Panc1 (cell line): ENCODE results near the gene CRABP1. TPM values are rescaled to one million over a fixed set of nuclear protein-coding genes. Genes with fewer than 3 reads are reported as not detected.

ENCODE experiments used
- ATAC-seq: fragments of 200-7000 bp; cut with Tn5 transposase; 2 replicates; pipeline ENCODE4 v1.9.1; 2020; ENCODE audit warnings: mild to moderate bottlenecking, moderate library complexity
- BruUV-seq: library from RNA; stranded (reverse); fragments of 400-500 nt; replicated peaks from 2 replicates; lab custom pipeline; 2021; lab: Mats Ljungman, UMichigan
- CTCF ChIA-PET: fragments of 300-600 bp; sonication (Branson Sonifier 250); formaldehyde crosslinking; loops from one replicate; lab custom pipeline; 2022; ENCODE audit warnings: antibody characterized with exemption; lab: Charles Lee
- POLR2A ChIA-PET: fragments of 300-600 bp; sonication (Branson Sonifier 250); formaldehyde crosslinking; loops from one replicate; lab custom pipeline; 2022; ENCODE audit warnings: antibody characterized with exemption; lab: Charles Lee
- DNase-seq: peaks from one replicate; pipeline ENCODE4 v3.0.0-alpha.2; 2010; ENCODE audit warnings: low read depth, low spot score
- H3K27ac ChIP-seq: 2 replicates; pipeline ENCODE4 v1.5.1; 2011; ENCODE audit warnings: mild to moderate bottlenecking, low read length, inconsistent platforms
- H3K27me3 ChIP-seq: fragments of 200-500 bp; sonication (Bioruptor generic); 2 replicates; pipeline ENCODE4 v1.6.0; 2014; ENCODE audit warnings: low read length, inconsistent platforms; ENCODE audit not compliant: control insufficient read depth, insufficient read depth
- H3K36me3 ChIP-seq: fragments of 200-500 bp; sonication (Bioruptor generic); 2 replicates; pipeline ENCODE4 v1.5.1; 2014; ENCODE audit warnings: inconsistent platforms, mild to moderate bottlenecking, low read length, moderate library complexity; ENCODE audit not compliant: control insufficient read depth, insufficient read depth
- H3K4me1 ChIP-seq: 2 replicates; pipeline ENCODE4 v1.5.1; 2011; ENCODE audit warnings: inconsistent platforms, mild to moderate bottlenecking, low read length, moderate library complexity; ENCODE audit not compliant: control insufficient read depth, insufficient read depth
- H3K4me3 ChIP-seq, 2 experiments: 2 replicates each; pipeline ENCODE4 v1.5.1; 2011 to 2012; ENCODE audit warnings: low read depth in 2 of 2, low read length in 2 of 2, mild to moderate bottlenecking in 2 of 2, inconsistent platforms in 1 of 2, moderate library complexity in 1 of 2
- H3K9me3 ChIP-seq: fragments of 200-500 bp; sonication (Bioruptor generic); 2 replicates; pipeline ENCODE4 v1.5.1; 2014; ENCODE audit warnings: low read depth, mild to moderate bottlenecking, inconsistent platforms, low read length, moderate library complexity; ENCODE audit not compliant: control insufficient read depth, insufficient read depth
- POLR2AphosphoS5 ChIP-seq: IDR thresholded peaks from 2 replicates; pipeline ENCODE4 v1.6.1; 2012; ENCODE audit warnings: mild to moderate bottlenecking, low read depth, low read length, moderate library complexity
- SIN3A ChIP-seq: IDR thresholded peaks from 2 replicates; pipeline ENCODE4 v1.6.1; 2012; ENCODE audit warnings: low read depth, mild to moderate bottlenecking, low read length, moderate library complexity, borderline replicate concordance; ENCODE audit not compliant: insufficient read depth
- TCF7L2 ChIP-seq: IDR thresholded peaks from 2 replicates; pipeline ENCODE4 v1.6.1; 2011; ENCODE audit warnings: mild to moderate bottlenecking, low read depth, low read length, inconsistent platforms
- in situ Hi-C: cut with HindIII; loops from 2 replicates; pipeline ENCODE4 v1.10.0; 2016; ENCODE audit warnings: low sequenced_read_pairs, low pct_unique_long_range_greater_than_20kb
- intact Hi-C: fragments of 100-400 bp; cut with micrococcal nuclease; formaldehyde crosslinking; loops from one replicate; pipeline ENCODE4 v1.10.0; 2022; ENCODE audit not compliant: unreplicated experiment
- total RNA-seq: library from RNA; stranded (reverse); gene quantifications from one replicate; pipeline ENCODE4 v1.2.1, GENCODE V29; 2021; ENCODE audit not compliant: unreplicated experiment
- TF ChIP-seq, protein P1 (sequence below): fragments of 450-650 bp; IDR thresholded peaks from 2 replicates; pipeline ENCODE4 v1.5.1; 2017; ENCODE audit warnings: mild to moderate bottlenecking
- TF ChIP-seq, protein P2 (sequence below), 2 experiments: IDR thresholded peaks; 2 replicates each; pipeline ENCODE4 v1.6.1; 2011 to 2012; ENCODE audit warnings: low read depth in 2 of 2, control low read depth in 1 of 2, low read length in 1 of 2, mild to moderate bottlenecking in 1 of 2, moderate library complexity in 1 of 2; ENCODE audit not compliant: insufficient read depth in 1 of 2

CRABP1 gene
- total RNA-seq, 1 experiment from 2014 or later, result 6.7 TPM

DNA sequence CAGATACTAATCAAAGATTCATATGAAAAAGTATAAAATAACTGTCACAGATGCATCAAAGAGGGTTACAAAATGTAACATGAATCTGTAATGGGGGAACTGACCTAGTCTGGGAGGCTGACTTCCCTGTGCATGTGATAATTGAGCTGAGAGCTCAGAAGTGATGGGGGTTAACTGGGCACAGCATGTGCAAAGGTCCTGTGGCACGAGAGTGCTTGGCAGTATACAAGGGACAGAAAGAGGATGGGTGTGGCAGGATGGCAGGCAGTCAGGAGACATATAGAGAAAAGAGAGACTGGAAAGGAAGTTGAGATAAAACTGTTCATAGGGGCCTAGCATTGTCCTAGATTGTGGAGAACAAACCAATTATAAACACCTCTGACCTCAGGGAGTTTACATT is 50.1 kb downstream of the CRABP1 start:
- Histone ChIP-seq H3K27me3 (peaks cover 18% of the 10 kb centered on the region), H3K4me3 (no peak overlapping the region), H3K9me3 (no peaks in the 10 kb centered on the region), H3K36me3 (no peaks in the 10 kb centered on the region), H3K27ac (no peak overlapping the region), H3K4me1 (no peaks in the 10 kb centered on the region)
- intact Hi-C loops (no loop called here), in situ Hi-C loops (no loop called here)
- POLR2A ChIA-PET, result no interaction called here
- DNase-seq (no peak), ATAC-seq (no peak)
- CTCF ChIA-PET, result no interaction called here
- BruUV-seq, result no TSS peak
- TF ChIP-seq TCF7L2, result no peak
- no peak for TF ChIP-seq SIN3A
- no peak for TF ChIP-seq POLR2AphosphoS5
- TF ChIP-seq, protein P1, sequence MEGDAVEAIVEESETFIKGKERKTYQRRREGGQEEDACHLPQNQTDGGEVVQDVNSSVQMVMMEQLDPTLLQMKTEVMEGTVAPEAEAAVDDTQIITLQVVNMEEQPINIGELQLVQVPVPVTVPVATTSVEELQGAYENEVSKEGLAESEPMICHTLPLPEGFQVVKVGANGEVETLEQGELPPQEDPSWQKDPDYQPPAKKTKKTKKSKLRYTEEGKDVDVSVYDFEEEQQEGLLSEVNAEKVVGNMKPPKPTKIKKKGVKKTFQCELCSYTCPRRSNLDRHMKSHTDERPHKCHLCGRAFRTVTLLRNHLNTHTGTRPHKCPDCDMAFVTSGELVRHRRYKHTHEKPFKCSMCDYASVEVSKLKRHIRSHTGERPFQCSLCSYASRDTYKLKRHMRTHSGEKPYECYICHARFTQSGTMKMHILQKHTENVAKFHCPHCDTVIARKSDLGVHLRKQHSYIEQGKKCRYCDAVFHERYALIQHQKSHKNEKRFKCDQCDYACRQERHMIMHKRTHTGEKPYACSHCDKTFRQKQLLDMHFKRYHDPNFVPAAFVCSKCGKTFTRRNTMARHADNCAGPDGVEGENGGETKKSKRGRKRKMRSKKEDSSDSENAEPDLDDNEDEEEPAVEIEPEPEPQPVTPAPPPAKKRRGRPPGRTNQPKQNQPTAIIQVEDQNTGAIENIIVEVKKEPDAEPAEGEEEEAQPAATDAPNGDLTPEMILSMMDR, result no peak
- TF ChIP-seq, protein P2, sequence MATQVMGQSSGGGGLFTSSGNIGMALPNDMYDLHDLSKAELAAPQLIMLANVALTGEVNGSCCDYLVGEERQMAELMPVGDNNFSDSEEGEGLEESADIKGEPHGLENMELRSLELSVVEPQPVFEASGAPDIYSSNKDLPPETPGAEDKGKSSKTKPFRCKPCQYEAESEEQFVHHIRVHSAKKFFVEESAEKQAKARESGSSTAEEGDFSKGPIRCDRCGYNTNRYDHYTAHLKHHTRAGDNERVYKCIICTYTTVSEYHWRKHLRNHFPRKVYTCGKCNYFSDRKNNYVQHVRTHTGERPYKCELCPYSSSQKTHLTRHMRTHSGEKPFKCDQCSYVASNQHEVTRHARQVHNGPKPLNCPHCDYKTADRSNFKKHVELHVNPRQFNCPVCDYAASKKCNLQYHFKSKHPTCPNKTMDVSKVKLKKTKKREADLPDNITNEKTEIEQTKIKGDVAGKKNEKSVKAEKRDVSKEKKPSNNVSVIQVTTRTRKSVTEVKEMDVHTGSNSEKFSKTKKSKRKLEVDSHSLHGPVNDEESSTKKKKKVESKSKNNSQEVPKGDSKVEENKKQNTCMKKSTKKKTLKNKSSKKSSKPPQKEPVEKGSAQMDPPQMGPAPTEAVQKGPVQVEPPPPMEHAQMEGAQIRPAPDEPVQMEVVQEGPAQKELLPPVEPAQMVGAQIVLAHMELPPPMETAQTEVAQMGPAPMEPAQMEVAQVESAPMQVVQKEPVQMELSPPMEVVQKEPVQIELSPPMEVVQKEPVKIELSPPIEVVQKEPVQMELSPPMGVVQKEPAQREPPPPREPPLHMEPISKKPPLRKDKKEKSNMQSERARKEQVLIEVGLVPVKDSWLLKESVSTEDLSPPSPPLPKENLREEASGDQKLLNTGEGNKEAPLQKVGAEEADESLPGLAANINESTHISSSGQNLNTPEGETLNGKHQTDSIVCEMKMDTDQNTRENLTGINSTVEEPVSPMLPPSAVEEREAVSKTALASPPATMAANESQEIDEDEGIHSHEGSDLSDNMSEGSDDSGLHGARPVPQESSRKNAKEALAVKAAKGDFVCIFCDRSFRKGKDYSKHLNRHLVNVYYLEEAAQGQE (IDR thresholded peaks at IDR 0.05; ENCODE audit: insufficient read depth in 1 of 2, low read depth in 2 of 2, low read length in 1 of 2), result no peak

DNA sequence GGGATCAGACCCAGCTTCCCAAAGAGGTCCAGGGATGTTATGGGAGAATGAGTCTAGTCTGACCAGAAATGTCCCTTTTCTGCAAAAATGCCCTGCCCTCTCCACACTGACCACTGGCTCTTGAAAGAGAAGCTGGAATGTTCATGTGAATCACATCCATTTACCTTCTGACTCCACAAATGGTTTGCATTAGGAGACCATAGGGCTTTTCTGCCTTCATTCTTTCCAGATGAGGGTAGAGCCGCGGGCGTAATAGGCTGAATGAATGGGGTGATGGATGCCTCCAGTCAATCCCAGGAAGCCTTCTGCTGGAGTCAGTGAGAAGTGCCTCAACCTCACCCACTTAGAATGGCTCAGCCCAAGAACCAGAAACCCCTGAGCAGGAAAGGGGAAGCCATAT is 50.7 kb downstream of the CRABP1 start:
- in situ Hi-C loops (no loop called here), intact Hi-C loops (no loop called here)
- Histone ChIP-seq H3K27me3 (peaks cover 16% of the 10 kb centered on the region), H3K4me1 (no peaks in the 10 kb centered on the region), H3K9me3 (no peaks in the 10 kb centered on the region), H3K36me3 (no peaks in the 10 kb centered on the region), H3K27ac (no peak overlapping the region), H3K4me3 (no peak overlapping the region)
- CTCF ChIA-PET, result no interaction called here
- DNase-seq (no peak), ATAC-seq (no peak)
- BruUV-seq, result no TSS peak
- POLR2A ChIA-PET, result no interaction called here
- no peak for TF ChIP-seq SIN3A
- TF ChIP-seq, protein P1, result no peak
- TF ChIP-seq TCF7L2, result no peak
- no peak for TF ChIP-seq POLR2AphosphoS5
- TF ChIP-seq, protein P2 (IDR thresholded peaks at IDR 0.05; ENCODE audit: insufficient read depth in 1 of 2, low read depth in 2 of 2, low read length in 1 of 2), result no peak
